ENCODE measurements around the gene MFSD1.

Gene MFSD1

DNA sequence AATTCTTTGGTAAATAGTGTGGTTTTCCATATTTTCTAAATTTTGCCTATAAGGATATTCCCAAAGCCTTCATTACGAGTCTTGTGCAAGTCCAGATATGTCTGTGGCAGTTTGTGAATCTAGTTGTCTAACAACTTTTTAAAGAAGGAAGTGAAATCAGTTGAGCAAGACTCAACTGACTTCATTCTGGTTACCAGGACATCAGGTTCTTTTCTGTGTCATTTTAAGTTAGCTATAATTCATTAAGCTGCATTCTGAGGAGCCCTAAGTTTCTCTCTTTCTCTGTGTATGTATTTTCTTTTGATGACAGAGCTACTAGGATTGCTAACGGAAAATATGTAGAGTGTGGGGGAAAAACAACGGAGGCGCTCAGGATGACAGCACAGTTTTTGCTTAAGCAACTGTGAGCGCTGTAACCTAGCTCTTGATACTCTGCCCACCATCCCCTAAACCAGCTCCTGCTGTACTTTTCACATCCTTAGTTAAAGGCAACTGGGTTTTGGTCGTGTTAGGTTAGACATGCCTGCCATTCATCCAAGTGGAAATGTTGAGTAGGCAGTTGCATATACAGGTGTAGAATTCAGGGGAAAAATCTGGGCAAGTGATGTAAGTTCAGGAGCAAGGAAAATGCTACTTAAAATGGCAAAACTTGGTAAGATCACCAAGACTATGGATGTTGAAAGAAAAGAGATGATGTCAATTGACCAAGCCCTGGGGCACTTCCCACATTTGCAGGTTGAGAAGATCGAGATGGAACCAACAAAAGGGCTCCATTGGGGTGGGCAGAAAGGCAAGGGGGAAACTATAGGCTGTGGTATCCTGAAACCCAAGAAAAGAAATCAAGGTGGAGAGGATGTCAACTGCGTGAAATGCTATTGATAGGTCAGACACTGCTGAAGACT lies 9.2 kb downstream of the MFSD1 start:
- DNase-seq (ENCODE audit: low read depth) = no peak

DNA sequence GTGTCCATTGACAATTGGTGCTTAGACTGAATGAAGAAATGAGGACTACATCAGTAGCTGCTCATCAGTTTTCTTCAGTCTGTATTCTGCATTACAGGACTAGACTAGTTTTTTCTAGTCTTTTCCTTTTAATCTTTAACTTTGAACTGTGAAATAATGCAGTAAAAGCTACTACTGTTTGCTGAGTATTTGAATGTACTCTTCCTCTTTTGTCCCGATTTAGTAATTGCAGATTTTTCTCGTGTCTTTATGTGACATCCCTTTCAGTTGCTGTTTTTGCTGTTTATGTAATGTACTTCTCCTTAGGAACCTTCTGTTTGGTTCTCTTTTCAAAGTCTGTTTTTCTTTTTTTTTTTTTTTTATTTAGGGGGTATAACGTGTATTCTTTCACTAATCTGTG lies 17.4 kb downstream of the MFSD1 start:
- DNase-seq (ENCODE audit: low read depth) = no peak

- DNase-seq (ENCODE audit: low read depth) = no peak
These were observed 18.7 kb downstream of the MFSD1 start for GRCh38 chr3:158820521-158820920.

GRCh38 chr3:158821847-158822246 lies 20.0 kb downstream of the MFSD1 start:
- no peak for DNase-seq (ENCODE audit: low read depth)

- no peak for DNase-seq (ENCODE audit: low read depth)
These were observed 21.6 kb downstream of the MFSD1 start for GRCh38 chr3:158823426-158823825.

GRCh38 chr3:158827773-158828172 lies 25.9 kb downstream of the MFSD1 start:
- no peak for DNase-seq (ENCODE audit: low read depth)

DNA sequence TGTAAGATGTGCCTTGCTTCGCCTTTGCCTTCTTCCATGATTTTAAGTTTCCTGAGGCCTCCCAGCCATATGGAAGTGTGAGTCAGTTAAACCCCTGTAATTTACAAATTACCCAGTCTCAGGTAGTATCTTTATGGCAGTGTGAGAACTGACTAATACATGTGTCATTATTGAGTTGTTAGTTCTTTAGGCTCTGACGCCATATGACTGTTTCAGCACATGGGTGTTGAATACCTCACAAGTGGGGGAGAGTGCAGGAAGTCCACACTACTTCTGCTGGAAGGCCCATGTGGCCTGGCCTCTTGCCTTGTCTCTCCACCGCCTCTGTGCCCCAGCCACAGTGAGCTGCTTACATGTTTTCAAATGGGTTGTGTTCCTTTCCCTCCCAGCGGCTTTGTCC lies 28.5 kb downstream of the MFSD1 start:
- DNase-seq (ENCODE audit: low read depth) = no peak

GRCh38 chr3:158831861-158832260 lies 30.0 kb downstream of the MFSD1 start:
- no peak for DNase-seq (ENCODE audit: low read depth)

- DNase-seq (ENCODE audit: low read depth) = no peak
These were observed 33.8 kb downstream of the MFSD1 start for GRCh38 chr3:158835631-158836030.

- DNase-seq (ENCODE audit: low read depth) = no peak
These were observed 34.5 kb downstream of the MFSD1 start for GRCh38 chr3:158836312-158836711.

- no peak for DNase-seq (ENCODE audit: low read depth)
These were observed 35.4 kb downstream of the MFSD1 start for GRCh38 chr3:158837240-158837639.

DNA sequence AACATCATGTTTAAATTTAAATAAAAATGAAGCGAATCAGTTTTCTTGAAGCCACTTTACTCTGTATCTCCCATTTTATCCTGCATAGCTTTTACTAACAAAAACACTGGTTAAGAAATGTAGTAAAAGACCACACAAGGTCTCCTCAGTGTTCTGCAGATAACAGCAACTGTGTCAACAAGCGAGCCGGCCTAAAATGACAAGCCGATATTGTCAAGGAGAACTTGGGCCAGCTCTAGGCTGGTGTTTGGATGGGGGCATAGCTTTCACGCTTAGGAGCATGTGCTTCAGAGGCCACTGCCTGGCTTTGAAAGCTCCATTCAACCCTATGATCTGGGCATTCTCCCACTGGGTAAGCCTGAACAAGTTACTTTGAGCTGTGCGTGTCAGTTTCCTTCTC lies 38.1 kb downstream of the MFSD1 start:
- no peak for DNase-seq (ENCODE audit: low read depth)

DNA sequence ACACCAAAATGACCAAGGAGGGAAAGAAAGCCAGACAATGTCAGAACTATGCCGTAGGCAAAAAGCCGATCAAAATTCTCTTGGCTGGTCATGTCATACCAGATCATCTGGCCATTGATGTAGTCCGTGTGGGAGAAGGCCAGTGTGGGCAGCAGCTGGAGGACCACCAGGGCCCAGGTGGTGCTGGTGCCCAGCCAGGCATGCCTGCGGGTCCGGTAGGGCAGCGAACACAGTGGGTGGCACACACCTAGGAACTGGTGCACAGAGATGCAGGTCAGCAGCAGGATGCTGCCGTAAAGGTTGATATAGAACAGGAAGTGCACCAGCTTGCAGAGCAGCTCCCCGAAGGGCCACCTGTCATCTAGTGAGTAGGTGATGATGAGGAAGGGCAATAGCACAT lies 39.5 kb downstream of the MFSD1 start:
- DNase-seq (ENCODE audit: low read depth) = no peak

- peak; percentile 25 for DNase-seq (ENCODE audit: low read depth)
These were observed 41.1 kb downstream of the MFSD1 start for GRCh38 chr3:158842976-158843375.

- peak; percentile 2 for DNase-seq (ENCODE audit: low read depth)
These were observed 44.0 kb downstream of the MFSD1 start for GRCh38 chr3:158845765-158846350.

GRCh38 chr3:158846803-158847451 lies 45.1 kb downstream of the MFSD1 start:
- DNase-seq (ENCODE audit: low read depth) = no peak

GRCh38 chr3:158847452-158847821 lies 45.6 kb downstream of the MFSD1 start:
- no peak for DNase-seq (ENCODE audit: low read depth)

DNA sequence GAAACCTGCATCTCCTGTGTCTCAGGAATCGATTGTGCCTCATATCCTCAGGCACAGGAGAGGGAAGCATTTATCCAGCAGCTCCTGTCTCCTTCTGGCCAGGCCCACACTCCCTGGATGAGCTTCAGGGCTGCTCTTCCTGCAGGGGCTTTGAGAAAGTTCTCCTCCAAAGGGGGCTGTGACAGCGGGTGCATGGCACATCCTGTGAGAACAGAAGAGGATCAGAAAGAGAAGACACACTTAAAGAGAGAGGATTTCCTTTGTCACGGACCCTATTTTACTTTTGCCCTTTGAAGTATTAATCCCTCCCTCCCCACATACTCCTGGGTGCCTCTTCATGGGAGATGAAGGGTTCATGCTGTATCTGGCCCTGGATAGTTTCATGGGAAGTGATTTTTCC lies 46.0 kb downstream of the MFSD1 start:
- no peak for DNase-seq (ENCODE audit: low read depth)

DNA sequence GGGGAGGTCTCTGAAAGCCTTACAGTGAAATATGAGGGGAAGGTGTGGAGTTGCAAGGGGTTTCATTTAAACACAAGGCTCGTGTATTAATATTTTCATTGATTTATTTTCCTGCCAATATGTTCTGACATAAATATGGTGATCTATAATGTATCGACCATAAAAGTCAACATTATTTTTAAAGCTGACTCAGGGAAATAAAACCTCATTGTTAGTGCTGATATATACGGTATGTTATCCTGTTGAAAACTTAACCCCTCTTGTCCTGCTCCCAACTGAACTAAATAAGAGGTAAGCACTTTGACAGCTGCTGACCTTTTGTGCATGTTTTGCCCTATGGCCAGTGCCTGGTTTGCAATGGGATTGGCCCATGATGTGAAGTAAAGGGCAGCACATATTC lies 47.9 kb downstream of the MFSD1 start:
- DNase-seq (ENCODE audit: low read depth) = no peak

GRCh38 chr3:158859362-158859761 lies 57.5 kb downstream of the MFSD1 start:
- no peak for DNase-seq (ENCODE audit: low read depth)

DNA sequence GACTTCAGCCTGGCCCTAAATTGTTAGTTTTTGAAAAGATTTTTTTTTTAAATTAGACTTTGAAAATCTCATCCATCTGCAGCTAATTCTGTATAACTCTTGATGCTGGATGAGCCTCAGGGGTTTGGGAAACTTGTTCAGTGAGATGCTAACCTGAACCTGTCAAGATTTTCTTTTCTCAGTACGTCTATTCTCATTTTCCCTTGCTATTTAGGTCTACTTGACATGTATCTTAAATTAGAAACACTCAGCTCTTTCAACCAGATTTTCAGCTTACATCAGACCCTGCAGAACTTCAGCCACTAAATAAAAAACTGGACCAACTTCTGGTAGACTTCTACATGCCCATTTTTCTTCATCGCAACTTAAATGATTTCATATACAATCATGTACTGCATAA lies 61.4 kb downstream of the MFSD1 start:
- DNase-seq (ENCODE audit: low read depth) = no peak

- DNase-seq (ENCODE audit: low read depth) = no peak
These were observed 62.6 kb downstream of the MFSD1 start for GRCh38 chr3:158864492-158864891.

- DNase-seq (ENCODE audit: low read depth) = no peak
These were observed 73.8 kb downstream of the MFSD1 start for GRCh38 chr3:158875700-158876099.

Measured in stromal cell of bone marrow (primary cell).